GM12865 (cell line): ENCODE data around the gene RPA1.

ENCODE experiments used
- DNase-seq: peaks from one replicate; pipeline ENCODE4 v3.0.0; 2010; ENCODE audit warnings: low read depth
- H3K4me3 ChIP-seq: 2 replicates; pipeline ENCODE4 v1.5.1; 2011; ENCODE audit warnings: mild to moderate bottlenecking, low read depth, low read length, control low read depth
- TF ChIP-seq, protein P1 (sequence below): IDR thresholded peaks from 2 replicates; pipeline ENCODE4 v1.5.1; 2011; ENCODE audit warnings: low read length, control low read depth, low read depth, inconsistent platforms; ENCODE audit not compliant: insufficient read depth; ENCODE audit errors: missing control alignments

The RPA1 gene

DNA sequence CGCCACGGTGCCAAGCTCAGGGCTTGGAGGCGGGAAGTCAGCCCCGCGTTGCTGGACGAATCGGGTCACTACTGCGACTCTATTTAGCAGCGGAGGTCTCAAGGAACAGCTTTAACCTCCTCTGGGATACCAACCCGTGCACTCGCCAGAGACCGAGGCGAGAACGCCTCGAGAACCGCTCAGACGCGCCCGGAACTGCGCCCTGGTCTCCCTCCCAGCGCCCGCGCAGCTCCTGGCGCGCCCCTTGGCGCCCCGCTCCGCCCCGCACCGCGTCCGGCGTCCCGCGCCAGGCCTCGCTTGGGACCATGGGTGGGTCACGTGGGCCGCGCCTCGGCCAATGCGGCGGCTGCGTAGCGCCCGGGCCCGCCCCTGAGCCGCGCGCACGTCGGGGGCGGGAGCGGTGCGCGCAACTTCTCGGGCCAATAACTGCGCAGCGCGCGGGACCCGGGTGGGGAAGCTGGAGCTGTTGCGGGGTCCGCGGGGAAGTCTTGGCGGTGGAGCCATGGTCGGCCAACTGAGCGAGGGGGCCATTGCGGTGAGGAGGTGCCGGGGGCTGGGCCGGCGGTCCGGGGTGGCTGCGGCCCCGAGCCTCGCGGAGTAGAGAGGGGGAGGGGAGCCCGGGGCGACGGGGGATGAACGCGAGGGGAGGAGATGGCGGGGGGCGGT is at the start of gene RPA1, which contains the start of gene SMYD4:
Gene RPA1, plus strand, starts transcription at position 414 of the 666 bp plus-strand sequence. Its CDS starts 89 bp downstream, at position 503.
Gene SMYD4, minus strand, starts transcription at position 311 of the 666 bp plus-strand sequence. CDS start 1,908 bp downstream, outside the sequence.
- peak; percentile 94 for DNase-seq
- TF ChIP-seq, protein P1, sequence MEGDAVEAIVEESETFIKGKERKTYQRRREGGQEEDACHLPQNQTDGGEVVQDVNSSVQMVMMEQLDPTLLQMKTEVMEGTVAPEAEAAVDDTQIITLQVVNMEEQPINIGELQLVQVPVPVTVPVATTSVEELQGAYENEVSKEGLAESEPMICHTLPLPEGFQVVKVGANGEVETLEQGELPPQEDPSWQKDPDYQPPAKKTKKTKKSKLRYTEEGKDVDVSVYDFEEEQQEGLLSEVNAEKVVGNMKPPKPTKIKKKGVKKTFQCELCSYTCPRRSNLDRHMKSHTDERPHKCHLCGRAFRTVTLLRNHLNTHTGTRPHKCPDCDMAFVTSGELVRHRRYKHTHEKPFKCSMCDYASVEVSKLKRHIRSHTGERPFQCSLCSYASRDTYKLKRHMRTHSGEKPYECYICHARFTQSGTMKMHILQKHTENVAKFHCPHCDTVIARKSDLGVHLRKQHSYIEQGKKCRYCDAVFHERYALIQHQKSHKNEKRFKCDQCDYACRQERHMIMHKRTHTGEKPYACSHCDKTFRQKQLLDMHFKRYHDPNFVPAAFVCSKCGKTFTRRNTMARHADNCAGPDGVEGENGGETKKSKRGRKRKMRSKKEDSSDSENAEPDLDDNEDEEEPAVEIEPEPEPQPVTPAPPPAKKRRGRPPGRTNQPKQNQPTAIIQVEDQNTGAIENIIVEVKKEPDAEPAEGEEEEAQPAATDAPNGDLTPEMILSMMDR: no peak

DNA sequence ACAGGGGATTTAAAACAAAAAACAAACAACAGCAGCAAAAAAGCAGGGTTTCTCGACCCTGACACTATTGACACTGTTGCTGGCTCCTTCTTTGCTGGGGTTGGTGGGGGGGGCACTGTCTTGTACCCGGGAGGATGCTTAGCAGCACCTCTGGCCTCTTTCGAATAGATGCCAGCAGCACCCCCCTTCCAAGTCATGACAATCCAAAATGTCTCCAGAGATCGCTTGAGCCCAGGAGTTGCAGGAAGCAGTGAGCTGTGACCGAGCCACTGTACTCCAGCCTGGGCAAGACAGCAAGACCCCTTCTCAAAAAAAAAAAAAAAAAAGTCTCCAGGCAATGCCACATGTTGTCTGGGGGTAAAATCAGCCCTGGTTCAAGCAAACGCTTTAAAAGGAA is 47.6 kb upstream of the RPA1 start:
- DNase-seq: no peak
- no peak overlapping the region for H3K4me3 ChIP-seq
- TF ChIP-seq, protein P1: no peak

More for the DNA sequence above, at the start of gene RPA1, which contains the start of gene SMYD4:
- H3K4me3 ChIP-seq: peak within 1 kb of the TSS; percentile 96

DNA sequence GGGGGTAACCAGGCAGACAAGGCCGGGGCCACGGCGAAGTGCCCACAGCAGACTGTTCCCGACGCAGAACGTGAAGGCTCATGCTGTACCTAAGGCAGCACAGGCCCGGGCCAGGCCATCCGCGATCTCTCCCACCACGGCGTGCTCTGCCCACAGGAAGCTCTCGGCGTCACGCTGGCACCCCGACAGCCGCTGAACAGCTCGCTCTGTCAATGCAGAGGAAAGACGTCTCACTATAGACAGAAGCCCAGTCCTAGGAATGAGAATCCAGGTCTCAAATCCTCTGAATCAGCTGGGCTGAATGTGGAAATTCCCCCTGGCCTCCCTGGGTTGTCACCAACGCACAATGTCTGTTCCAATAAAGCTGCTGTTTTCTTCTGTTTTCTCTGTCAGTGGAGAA is 46.5 kb upstream of the RPA1 start:
- TF ChIP-seq, protein P1: no peak
- no peak for DNase-seq

DNA sequence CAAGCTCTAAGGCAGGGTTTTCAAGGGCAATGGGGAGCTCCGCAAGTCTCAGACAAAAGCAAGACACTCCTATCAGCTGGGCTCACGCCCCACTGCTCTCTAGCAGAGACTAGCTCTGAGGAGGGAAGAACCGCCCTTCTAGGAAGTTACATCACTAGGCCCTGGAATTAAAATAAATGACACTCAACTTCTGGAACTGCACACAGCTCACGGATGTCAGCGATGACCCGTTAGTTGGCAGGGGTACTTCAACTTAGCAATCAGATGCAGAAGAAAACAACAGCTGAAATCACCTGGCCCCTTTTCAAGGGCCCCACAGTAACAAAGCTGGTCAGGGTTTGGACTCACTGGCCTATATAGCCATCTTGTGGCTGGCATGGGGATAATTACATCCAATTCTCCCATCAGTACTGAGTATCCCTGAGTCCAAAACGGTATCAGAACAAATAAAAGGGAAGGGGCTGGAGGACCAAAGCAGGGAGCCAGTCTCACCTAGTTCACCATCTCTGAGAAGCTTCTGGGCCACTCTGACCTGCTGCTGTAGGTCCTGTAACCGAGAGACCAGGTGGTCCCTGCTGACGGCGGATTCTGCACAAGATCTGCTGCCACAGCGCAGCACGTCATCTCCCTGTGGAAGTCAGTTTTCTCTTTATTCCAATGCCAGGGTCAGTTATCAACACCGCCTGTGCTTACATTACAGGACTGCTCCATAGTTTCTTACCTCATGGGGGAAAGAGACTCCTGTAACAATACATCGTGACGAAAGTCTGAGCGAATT is 45.8 kb upstream of the RPA1 start:
- H3K4me3 ChIP-seq: no peak overlapping the region
- TF ChIP-seq, protein P1: no peak
- DNase-seq: peak; percentile 34

More for the DNA sequence above, 46.5 kb upstream of the RPA1 start:
- no peak overlapping the region for H3K4me3 ChIP-seq

DNA sequence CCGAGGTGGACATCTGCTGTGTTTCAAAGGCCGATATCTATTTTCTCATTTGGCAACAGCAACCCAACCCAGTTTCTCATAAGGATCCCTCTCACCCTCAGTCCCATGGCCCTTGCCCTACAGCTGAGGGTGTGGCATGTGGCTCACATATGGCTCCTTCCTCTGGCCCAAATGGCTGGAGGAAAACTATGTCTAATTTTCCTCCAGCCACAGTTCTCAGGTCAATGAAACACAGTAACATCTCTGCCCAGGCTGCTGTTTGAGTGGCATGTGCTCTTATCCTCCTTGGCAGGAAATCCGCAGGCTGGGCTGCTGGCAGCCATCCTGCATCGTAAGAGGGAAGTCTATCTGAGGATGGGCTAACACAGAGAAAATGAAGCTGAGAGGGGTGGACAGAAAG is 43.9 kb upstream of the RPA1 start:
- no peak overlapping the region for H3K4me3 ChIP-seq
- TF ChIP-seq, protein P1: no peak
- DNase-seq: no peak

DNA sequence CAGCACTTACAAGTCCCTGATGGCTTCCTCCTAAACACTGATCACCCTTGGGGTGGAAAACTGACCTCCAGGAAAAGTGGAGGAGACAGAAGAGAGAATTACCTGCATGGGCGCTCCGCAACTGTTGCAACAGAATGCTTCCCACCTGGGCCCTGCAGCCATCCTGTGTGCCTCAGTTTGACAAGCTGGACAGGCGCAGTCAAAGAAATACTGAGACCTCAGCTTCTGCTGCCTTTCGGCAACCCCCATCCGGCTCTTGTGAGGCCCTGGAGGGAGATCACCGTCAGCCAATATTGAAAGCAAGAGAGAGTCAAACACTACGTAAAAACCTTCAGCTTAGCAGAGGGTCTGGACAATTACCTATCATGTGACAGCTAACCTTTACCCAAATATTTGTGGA is 43.1 kb upstream of the RPA1 start:
- DNase-seq: no peak
- H3K4me3 ChIP-seq: no peak overlapping the region
- TF ChIP-seq, protein P1: no peak
